GM04504 (cell line): ENCODE data around the gene AMBP.

Experiments
- DNase-seq: peaks from one replicate; pipeline ENCODE4 v3.0.0-alpha.2; 2012; ENCODE audit warnings: low read depth

AMBP gene

GRCh38 chr9:114112778-114113584 lies 34.9 kb upstream of the AMBP start:
- DNase-seq: peak; percentile 33

GRCh38 chr9:114112325-114112724 lies 34.2 kb upstream of the AMBP start:
- no peak for DNase-seq

- DNase-seq: peak; percentile 61
Measured at GRCh38 chr9:114110180-114110579, 32.1 kb upstream of the AMBP start.

GRCh38 chr9:114109124-114109523 lies 31.0 kb upstream of the AMBP start:
- DNase-seq: no peak

- peak; percentile 36 for DNase-seq
Measured at GRCh38 chr9:114108016-114108833, 30.1 kb upstream of the AMBP start.

- DNase-seq: no peak
Measured at GRCh38 chr9:114107286-114108001, 29.3 kb upstream of the AMBP start.

GRCh38 chr9:114105236-114105635 lies 27.1 kb upstream of the AMBP start:
- DNase-seq: no peak

GRCh38 chr9:114102484-114102883 lies 24.4 kb upstream of the AMBP start:
- DNase-seq: no peak

GRCh38 chr9:114100536-114100935 lies 22.4 kb upstream of the AMBP start:
- DNase-seq: no peak

- no peak for DNase-seq
Measured at GRCh38 chr9:114099669-114100270, 21.7 kb upstream of the AMBP start.

GRCh38 chr9:114098936-114099668 lies 21.0 kb upstream of the AMBP start, which contains the start of gene KIF12:
Gene KIF12, minus strand, starts transcription at chr9:114099292. Its CDS starts 16 bp downstream, at chr9:114099276.
- DNase-seq: no peak

GRCh38 chr9:114098021-114098935 lies 20.2 kb upstream of the AMBP start:
- no peak for DNase-seq

GRCh38 chr9:114097613-114098020 lies 19.5 kb upstream of the AMBP start:
- DNase-seq: no peak

- DNase-seq: no peak
Measured at GRCh38 chr9:114096866-114097612, 18.9 kb upstream of the AMBP start.

GRCh38 chr9:114096041-114096511 lies 18.0 kb upstream of the AMBP start:
- DNase-seq: no peak

- DNase-seq: no peak
Measured at GRCh38 chr9:114094971-114095370, 16.9 kb upstream of the AMBP start.

GRCh38 chr9:114093761-114094505 lies 15.8 kb upstream of the AMBP start:
- DNase-seq: no peak

GRCh38 chr9:114093031-114093471 lies 15.0 kb upstream of the AMBP start:
- DNase-seq: no peak

GRCh38 chr9:114092336-114092735 lies 14.2 kb upstream of the AMBP start:
- DNase-seq: no peak
